HG03175 (cell line): Measurements from ENCODE around the gene KRT36.

Experiments
- ATAC-seq: cut with Tn5 transposase; IDR thresholded peaks from one replicate; pipeline ENCODE4 v1.9.1; 2021; ENCODE audit warnings: mild to moderate bottlenecking, moderate library complexity; ENCODE audit not compliant: unreplicated experiment

KRT36 gene

DNA sequence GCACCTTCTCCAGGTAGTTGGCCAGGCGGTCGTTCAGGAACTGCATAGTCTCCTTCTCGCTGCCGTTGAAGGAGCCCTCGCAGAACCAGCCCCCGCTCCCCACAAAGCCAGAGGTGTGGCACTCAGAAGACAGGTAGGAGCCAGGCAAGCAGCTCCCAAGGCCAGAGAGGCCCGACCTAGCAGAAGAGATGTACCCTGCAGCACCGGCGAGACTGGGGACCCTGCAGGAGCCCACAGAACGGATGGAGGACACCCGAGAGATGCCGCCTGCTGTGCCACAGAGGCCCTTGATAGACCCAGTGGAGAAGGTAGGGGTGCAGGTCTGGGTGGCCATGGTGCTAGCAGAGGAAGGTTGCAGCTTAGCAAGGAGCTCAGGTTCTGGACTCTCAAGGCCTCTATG, at the start of gene KRT36:
TSS of gene KRT36 (minus strand) at position 380 of the 400 bp plus-strand sequence. CDS start at position 334, 46 bp downstream.
- ATAC-seq: no peak

DNA sequence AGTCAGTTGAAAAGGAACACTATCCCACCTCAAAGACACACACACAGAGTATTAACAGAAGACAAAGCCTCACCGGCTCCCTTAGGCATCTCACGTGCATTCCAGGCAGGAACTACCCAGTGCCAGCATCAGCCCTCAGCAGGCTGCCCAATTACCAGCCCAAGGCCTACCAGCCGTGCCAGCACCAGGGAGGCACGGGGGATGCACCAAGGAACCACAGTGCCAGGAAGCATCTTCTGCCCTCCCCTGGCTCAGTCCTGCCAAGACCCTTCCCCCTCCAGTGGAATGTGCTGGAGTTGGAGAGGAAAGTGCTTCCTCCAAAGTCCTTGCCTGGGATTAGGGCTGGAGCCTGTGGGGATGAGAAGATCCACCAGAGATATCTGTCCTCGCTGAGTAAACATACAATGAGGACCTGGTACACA, 49.4 kb upstream of the KRT36 start:
- no peak for ATAC-seq

DNA sequence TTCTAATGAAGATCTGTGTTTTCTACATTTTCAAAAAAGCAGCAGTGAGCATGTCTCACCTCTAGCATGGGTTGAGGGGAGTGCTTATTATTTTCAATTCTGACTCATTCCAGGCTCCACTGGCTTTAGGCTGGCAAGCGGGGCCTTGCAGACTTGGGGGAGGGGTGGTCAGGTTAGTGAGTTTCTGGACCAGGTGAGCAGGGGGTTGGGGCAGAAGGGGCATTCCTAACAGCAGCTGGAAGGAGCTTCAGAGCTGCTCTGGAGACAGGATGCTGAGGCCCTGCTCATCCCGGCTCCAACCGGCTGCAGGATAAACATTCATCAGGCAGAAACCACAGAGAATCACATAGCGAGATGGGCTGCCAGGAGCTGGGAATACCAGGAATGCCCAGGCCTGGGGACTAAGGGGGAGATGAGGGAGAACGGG, 48.9 kb upstream of the KRT36 start:
- no peak for ATAC-seq

DNA sequence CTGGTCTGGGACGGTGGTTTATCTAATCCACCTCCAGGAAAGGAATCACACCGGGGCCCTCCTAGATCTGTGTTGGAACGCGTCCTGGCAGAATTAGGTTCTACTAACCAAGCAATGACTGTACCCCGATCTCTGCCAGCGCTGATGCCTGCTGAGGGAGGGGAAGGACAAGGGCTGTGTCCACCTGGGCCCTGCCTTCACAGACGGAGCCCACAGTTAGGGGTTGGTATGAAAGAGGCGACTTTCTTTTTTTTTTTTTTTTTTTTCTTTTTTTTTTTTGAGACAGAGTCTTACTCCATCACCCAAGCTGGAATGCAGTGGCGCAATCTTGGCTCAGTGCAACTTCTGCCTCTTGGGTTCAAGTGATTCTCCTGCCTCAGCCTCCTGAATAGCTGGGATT, 48.3 kb upstream of the KRT36 start:
- no peak for ATAC-seq

DNA sequence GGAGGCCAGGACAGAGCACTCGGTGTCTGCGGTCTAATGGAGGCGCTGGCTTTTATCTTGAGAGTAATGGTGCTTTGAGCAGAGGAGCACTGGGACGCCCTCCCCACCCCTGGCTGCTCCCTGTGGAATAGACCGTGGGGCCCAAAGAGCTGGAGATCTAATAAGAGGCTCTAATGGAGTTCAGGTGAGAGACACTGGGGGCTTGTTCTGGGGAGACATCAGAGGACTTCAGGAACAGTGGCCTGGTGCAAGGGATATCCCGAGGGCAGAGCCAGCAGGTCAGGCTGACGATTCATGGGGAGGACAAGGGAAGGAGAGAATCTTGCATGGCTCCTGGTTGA, 47.9 kb upstream of the KRT36 start:
- ATAC-seq: no peak

DNA sequence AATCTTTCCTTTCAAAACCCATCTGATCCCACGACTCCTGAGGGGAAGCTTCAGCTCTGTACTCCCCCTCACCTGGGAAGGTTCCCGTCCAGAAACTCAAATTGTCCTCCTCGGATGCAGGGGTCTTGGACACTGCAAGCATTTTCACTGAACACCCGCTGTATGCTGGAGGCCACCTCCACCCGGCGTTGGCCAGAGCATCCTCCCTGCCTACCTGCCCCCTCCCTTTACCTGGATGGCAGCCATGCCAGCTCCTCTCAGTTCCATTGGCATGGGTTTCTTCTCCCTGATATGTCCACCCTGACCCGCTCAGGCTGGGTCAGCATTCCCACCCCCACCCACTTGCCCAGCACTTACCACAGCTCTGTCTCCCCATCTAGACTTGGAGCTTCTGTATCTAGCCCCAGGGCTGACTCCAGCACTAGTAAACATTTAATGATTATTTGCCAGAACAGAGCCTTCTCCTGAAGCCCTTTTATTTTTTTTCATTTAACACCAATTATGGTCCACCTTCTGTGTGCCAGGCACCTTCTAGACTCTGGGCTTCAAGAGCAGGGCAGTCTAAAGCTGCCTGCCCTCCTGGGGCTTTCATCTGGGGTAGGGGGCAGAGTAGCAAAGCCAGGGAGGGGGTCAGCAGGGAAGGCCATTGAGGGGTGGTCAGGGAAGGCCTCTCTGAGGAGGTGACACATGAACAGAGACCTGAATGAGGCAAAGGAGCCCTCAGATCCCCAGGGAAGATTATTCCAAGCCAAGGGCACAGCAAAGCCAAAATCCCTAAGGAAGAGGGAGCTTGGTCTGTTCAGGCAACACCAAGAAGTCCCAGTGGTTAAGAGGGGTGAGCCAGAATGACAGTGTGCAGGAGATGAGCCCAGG, 47.3 kb upstream of the KRT36 start:
- ATAC-seq: no peak

DNA sequence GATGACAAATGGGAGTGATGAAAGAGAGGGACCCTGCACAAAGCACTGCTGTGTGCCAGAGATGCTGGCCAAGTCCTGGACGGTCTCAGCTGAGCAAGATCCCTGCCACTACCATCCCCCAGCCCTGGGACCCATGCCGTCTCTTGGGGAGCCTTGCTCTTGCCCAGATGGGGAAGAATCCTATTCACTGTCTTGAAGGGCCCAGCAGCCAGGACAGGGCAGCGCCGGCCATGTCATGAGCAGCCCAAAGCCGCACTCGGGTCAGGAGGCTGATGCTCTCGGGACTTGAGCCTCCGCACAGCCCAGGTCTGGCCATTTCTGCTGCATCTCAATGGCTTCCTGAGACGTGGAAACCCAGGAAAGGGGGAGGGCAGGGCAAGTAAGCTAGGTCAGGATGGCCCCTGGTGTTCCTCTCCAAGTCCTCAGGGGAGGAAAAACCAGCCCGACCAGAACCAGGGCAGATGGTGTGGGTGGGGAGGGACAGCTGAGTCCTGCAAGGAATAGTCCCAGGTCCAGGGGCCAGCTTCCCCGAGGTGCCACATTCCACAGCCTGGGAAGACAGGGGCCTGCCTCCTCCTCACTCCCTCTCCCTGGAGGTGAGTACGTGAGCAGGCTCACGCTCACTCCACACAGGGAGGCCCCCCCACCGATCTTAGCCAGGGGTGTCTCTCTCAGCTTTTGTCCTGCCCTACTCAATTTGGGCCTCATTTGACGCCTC, 46.2 kb upstream of the KRT36 start:
- no peak for ATAC-seq

DNA sequence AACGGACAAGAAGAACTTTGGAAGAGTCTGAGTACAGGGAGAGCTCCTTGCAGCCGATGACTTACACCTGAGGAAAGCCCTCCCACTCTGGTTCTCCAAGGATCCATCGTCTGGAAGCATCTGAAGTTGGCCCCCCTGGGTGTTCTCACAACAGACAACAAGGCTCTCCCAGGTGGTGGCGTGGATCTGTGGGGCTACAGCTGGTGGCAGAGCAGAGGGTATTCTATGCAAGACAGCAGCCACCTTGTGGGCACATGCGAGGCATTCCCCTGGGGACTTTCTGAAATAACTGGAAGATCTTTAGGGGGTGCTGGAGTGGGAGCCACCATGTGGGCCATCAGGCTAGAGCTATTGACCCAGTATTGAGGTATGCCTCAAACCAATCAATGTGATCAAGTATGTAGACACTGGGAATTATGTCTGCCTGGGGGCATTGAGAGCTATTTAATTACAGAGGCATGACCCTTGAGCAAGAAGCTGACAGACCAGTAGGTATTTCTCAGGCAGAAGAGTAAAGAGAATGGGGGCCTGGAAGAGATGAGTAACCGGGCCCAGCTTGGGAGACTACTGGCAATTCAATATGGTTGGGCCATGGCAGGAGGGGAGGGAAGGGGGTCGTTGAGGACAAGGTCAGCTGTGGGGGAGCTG, 45.3 kb upstream of the KRT36 start:
- ATAC-seq: no peak

DNA sequence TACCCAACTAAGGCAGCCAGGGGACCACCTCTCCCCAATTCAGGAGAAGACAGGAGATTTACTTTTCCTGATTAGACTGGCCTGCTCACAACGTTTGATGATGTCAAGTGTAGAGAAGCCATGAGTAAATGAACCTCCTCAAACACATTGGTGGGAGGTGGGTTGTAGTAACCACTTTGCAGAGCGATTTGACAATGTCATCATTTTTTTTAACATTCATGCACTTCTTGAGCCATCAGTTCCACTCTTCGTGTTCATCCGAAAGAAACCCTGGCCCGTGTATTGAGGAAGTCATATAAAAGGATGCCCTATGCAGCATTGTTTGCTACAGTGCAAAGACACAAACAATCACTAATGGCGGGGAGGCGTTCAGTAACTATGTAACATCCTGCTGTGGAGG, 43.9 kb upstream of the KRT36 start:
- ATAC-seq: no peak

DNA sequence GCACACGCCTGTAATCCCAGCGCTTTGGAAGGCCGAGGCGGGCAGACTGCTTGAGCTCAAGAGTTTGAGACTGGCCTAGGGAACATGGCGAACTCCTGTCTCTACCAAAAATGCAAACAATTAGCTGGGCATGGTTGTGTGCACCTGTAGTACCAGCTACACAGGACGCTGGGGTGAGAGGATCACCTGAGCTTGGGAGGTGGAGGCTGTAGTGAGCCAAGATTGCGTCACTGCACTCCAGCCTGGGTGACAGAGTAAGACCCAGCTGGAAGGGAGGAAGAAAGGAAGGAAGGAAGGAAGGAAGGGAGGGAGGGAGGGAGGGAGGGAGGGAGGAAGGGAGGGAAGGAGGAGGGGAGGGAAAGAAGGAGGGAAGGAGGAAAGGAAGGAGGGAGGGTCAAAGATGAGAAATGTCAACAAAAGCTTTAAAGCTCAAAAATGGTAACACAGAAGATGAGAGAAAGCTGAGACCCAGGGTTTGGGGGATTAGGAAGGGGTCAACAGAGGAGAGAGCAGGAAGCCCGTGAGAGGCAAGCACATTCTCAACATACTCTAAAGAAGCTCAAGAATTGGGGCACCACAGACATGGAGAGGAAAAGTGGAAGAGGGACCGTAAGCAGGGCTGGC, 43.3 kb upstream of the KRT36 start:
- no peak for ATAC-seq

DNA sequence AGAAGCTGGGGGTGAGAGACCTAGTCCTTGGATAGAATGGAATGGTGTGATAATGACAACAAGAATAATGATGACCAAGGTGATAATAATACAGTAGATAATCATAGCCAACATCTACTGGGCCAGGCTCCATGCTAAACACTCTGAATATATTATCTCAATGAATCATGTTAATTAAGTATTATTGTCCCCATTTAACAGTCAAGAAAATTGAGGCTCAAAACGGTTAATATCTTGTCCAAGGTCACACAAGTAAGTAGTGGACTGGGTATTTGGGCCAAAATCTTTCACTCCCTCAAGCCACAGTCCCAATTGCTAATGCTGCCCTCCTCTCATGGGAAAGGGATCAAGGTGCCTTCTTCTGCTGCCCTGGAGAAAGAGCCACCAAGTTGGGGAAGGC, 42.3 kb upstream of the KRT36 start:
- ATAC-seq: no peak

DNA sequence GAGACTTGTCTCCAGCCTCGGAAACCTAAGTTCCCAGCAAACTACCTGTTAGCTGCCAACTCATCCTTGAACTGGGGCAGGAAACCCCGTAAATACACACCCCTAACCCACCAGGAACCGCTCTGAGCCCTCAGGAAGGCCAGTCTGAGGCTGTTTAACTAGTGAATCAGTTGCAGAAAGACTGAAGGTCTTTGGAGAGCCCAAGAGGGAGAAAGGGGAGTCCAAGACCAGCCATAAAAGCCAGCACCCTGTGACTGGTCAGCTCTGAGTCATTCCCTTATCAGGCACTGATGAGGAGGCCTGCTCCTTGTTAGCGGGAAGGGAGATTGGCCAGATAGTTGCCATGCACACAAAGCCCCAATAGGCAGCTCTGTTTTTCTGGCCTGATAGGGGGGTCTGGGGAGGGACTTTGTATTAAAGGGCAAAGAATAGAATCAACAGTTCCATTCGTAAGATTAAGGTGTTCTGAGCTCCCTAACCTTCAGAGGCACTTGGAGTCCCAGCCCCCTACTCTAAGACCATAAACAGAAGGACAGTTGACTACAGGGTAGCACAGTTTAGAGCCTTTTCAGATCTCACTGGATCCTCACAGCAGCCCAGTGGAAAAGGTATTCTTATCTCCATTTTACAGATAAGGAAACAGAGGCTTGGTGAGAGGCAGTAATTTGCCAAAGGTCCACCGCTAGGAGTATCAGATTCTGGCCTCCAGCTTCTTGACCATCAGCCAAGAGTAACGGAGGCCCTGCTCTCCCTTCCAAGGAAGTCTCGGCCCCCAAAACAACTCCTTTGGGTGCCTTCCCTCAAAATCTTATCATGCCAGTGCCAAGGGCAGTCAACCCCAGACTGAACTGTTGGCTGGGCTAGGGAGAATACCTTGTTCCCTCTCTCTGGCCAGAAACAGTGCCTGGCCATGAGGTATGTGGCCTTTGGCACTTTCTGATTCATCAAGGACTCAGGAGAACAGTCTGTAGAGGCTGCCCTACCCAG, 40.6 kb upstream of the KRT36 start:
- no peak for ATAC-seq

DNA sequence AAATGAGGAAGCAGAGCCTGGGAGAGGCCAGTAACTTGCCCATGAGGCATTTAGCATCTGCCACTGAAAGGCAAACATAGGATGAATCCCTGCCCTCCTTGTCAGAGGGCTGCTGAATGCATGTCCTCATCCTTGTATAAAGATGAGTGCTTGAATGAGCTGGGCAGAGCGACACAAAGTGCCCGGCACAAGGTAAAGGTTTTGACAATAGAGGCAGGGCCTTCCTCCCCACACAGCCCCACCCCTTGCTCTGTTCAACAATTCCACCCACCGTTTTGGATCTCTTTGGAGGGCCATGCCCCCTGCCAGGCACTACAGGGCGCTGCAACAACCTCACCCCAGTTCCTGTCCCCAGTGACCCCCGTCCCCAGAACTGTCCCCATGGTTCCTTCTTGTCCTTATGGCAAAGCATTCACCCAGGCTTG, 39.8 kb upstream of the KRT36 start:
- ATAC-seq: no peak

DNA sequence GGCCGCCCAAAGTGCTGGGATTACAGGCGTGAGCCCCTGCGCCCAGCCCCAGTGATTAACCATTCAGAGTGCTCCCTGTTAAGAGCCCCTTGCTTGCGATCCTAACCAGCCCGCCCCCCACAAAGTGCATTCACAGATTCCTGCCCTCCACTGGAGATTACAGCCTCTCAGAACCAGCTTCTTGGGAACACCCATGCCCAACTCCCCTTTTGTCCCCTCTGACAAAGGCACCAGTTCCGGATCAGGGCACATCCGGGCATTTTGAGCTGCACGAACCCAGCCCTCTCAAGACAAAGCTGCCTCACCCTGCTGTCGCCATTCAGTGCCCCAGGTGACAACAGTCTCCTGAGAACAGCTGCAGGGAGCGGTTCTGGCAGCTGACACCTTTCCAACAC, 39.2 kb upstream of the KRT36 start:
- ATAC-seq: no peak

DNA sequence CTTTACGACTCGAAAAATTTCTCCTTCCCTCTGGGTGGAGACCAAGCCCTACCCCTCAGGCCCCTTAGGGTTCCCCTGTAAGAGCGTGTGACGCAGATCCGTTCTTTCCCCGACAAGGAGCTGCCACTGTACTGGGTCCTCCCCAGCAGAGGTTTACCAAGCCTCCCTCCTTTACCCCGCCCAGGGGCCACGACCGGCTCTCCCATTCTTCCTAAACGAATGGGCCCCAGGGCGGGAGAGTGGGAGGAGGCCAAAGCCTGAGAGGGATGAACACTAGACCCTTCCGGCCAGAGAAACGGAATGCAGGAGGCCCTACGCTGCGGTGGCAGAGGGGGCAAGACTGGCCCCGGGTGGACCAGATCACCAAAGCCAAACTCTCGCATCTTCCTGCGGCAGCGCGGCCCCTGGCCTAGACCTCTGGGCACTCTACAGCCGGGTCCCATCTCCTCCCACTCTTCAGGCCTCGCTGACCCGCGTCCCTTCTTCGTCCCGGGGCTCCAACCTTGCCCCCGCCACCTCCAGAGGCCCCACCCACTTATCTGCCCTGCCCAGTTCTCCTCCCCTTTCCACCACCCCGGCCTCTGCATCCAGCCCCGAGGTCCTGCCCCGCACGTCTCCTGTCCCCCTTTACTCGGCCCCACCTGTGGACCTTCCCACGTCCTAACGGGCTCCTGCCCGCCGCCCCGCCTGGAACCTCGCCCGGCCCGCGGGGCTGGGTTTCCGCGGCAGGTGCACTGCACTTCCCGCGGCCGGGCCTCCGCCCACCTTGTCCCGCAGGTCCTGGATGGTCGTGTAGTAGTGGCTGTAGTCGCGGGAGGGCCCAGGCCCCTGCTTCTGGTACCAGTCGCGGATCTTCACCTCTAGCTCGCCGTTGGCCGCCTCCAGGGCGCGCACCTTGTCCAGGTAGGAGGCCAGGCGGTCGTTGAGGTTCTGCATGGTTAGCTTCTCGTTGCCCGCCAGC, 37.6 kb upstream of the KRT36 start:
- no peak for ATAC-seq

DNA sequence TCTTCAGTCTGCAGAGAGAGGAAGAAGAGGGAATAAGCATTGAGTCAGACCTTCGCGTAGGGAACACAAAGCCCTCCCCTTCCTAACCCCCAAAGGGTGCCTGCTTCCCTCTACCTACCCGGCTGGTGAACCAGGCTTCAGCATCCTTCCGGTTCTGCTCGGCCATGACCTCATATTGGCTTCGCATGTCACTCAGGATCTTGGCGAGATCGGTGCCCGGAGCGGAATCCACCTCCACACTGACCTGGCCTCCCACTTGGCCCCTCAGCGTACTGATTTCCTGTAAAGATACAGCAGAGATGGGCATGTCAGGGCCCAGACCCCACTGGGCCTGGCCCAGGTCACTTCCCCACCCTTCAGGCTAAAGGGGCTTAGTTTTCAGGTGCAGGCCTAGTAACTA, 34.6 kb upstream of the KRT36 start:
- no peak for ATAC-seq

DNA sequence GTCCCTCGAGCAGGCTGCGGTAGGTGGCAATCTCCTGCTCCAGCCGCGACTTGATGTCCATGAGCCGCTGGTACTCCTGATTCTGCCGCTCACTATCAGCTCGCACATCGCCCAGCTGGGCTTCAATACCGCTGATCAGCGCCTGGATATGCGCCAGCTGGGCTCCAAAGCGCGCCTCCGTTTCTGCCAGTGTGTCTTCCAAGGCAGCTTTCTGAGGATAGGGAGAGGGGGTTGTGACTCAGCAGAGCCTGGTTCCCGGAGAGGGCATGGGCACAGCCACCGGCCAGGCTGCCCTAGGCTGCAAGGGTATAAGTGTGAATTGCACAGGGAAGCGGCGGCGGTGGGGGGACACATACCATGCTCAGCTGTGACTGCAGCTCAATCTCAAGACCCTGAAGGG, 34.1 kb upstream of the KRT36 start:
- no peak for ATAC-seq

DNA sequence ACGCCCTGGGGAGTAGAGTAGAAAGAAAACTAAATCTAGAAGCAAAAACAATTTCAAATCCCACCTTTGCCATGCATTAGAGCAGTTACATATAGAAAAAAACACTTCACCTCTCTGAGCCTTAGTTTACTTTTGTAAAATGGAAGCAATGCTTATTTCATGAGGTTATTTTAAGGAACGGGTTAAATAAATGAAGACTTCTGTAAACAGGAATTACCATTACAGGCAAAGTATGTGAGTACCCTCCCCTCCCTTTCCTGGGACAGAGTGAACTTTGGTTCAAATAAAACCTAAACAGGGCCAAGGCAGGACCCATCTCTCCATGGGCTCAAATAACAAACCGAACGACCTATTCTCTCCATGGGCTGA, 33.5 kb upstream of the KRT36 start:
- ATAC-seq: no peak
